HCT116 (cell line): ENCODE results near the gene NAGA. TPM values are rescaled to one million over a fixed set of nuclear protein-coding genes. Genes with fewer than 3 reads are reported as not detected.

Experiments used
- ATAC-seq: fragments of 200-7000 bp; cut with Tn5 transposase; 2 replicates; pipeline ENCODE4 v1.9.1; 2020; ENCODE audit warnings: mild to moderate bottlenecking, moderate library complexity
- BruUV-seq: library from RNA; stranded (reverse); fragments of 400-500 nt; replicated peaks from 2 replicates; lab custom pipeline; 2021; lab: Mats Ljungman, UMichigan
- CTCF ChIA-PET: fragments of 300-600 bp; sonication (Branson Sonifier 250); formaldehyde crosslinking; loops from one replicate; lab custom pipeline; 2021; ENCODE audit warnings: antibody characterized with exemption; lab: Charles Lee
- POLR2A ChIA-PET: fragments of 300-600, 350-600 bp; sonication (Branson Sonifier 250); formaldehyde crosslinking; loops from one replicate; lab custom pipeline; 2021; ENCODE audit warnings: antibody characterized with exemption; lab: Charles Lee
- RAD21 ChIA-PET, 2 experiments: fragments of 300-600 bp; sonication (Branson Sonifier 250); formaldehyde crosslinking; loops; one replicate each; lab custom pipeline; 2023; ENCODE audit warnings: low total read pairs in 2 of 2; ENCODE audit not compliant: uncharacterized antibody in 2 of 2, unreplicated experiment in 2 of 2, low non-redundant PET in 1 of 2; lab: Charles Lee
- DNase-seq: peaks from one replicate; pipeline ENCODE4 v3.0.0-alpha.2; 2010; ENCODE audit warnings: low read depth, low spot score
- H2AFZ ChIP-seq: fragments of 200-600 bp; shearing (Covaris generic), sonication (generic); 2 replicates; pipeline ENCODE4 v1.6.1; 2017; ENCODE audit warnings: low read depth, mixed run types, mixed read lengths, antibody characterized with exemption, low read length; ENCODE audit not compliant: poor library complexity, severe bottlenecking
- H3K27ac ChIP-seq: 2 replicates; pipeline ENCODE4 v1.5.1; 2012; ENCODE audit warnings: low read depth, low read length
- H3K27me3 ChIP-seq: fragments of 200-600 bp; sonication (generic); 2 replicates; pipeline ENCODE4 v1.6.1; 2016; ENCODE audit warnings: mixed run types, low read length, mixed read lengths; ENCODE audit not compliant: insufficient read depth
- H3K36me3 ChIP-seq, 2 experiments: fragments of 200-500 bp in 1 of 2; fragments of 200-600 bp in 1 of 2; sonication (Bioruptor generic) in 1 of 2; sonication (generic) in 1 of 2; 2 replicates each; pipeline versions ENCODE4 v1.5.1 to v1.6.1; 2014 to 2016; ENCODE audit warnings: low read length in 2 of 2, inconsistent platforms in 1 of 2, mixed read lengths in 1 of 2, mixed run types in 1 of 2; ENCODE audit not compliant: insufficient read depth in 2 of 2, control insufficient read depth in 1 of 2
- H3K4me1 ChIP-seq, 2 experiments: fragments of 200-600 bp in 1 of 2; sonication (generic) in 1 of 2; 2 replicates each; pipeline versions ENCODE4 v1.5.1 to v1.6.1; 2012 to 2017; ENCODE audit warnings: low read length in 2 of 2, inconsistent platforms in 1 of 2, mild to moderate bottlenecking in 1 of 2, mixed read lengths in 1 of 2, mixed run types in 1 of 2, moderate library complexity in 1 of 2; ENCODE audit not compliant: insufficient read depth in 2 of 2, control insufficient read depth in 1 of 2
- H3K4me2 ChIP-seq: fragments of 200-600 bp; sonication (generic); 2 replicates; pipeline ENCODE4 v1.6.1; 2017; ENCODE audit warnings: mixed run types, low read length, mixed read lengths
- H3K4me3 ChIP-seq, 2 experiments: fragments of 200-600 bp in 1 of 2; sonication (generic) in 1 of 2; replicated peaks in 1 of 2; 2 replicates each; pipeline ENCODE4 v1.5.1; 2011 to 2016; ENCODE audit warnings: low read length in 2 of 2, control low read depth in 1 of 2, low read depth in 1 of 2, mild to moderate bottlenecking in 1 of 2, mixed read lengths in 1 of 2, mixed run types in 1 of 2
- H3K79me2 ChIP-seq: fragments of 200-600 bp; sonication (generic); 2 replicates; pipeline ENCODE4 v1.6.1; 2017; ENCODE audit warnings: mild to moderate bottlenecking, mixed run types, low read length, moderate library complexity, mixed read lengths; ENCODE audit not compliant: insufficient read depth
- H3K9ac ChIP-seq: fragments of 200-600 bp; sonication (generic); 2 replicates; pipeline ENCODE4 v1.6.1; 2016; ENCODE audit warnings: low read length, mixed read lengths
- H3K9me2 ChIP-seq: fragments of 200-600 bp; sonication (generic), shearing (Covaris generic); 2 replicates; pipeline ENCODE4 v1.6.1; 2017; ENCODE audit warnings: mixed run types, mild to moderate bottlenecking, moderate library complexity; ENCODE audit not compliant: insufficient read depth
- H3K9me3 ChIP-seq, 2 experiments: fragments of 200-500 bp in 1 of 2; fragments of 200-600 bp in 1 of 2; sonication (Bioruptor generic) in 1 of 2; sonication (generic) in 1 of 2; 2 replicates each; pipeline ENCODE4 v1.6.1; 2014 to 2017; ENCODE audit warnings: low read length in 2 of 2, mixed read lengths in 2 of 2, inconsistent platforms in 1 of 2, low read depth in 1 of 2, mild to moderate bottlenecking in 1 of 2, mixed run types in 1 of 2, moderate library complexity in 1 of 2; ENCODE audit not compliant: control insufficient read depth in 1 of 2, insufficient read depth in 1 of 2
- H4K20me1 ChIP-seq: fragments of 200-600 bp; sonication (generic), shearing (Covaris generic); 2 replicates; pipeline ENCODE4 v1.6.1; 2017; ENCODE audit warnings: mixed run types, mild to moderate bottlenecking, moderate library complexity; ENCODE audit not compliant: insufficient read depth
- ATF3 ChIP-seq: IDR thresholded peaks from 2 replicates; pipeline ENCODE4 v1.6.1; 2012
- CEBPB ChIP-seq: IDR thresholded peaks from 2 replicates; pipeline ENCODE4 v1.6.1; 2012; ENCODE audit warnings: low read depth
- EZH2 ChIP-seq: fragments of 200-600 bp; sonication (generic); IDR thresholded peaks from 2 replicates; pipeline ENCODE4 v1.6.1; 2017; ENCODE audit warnings: antibody characterized with exemption, mixed run types
- EZH2phosphoT487 ChIP-seq: fragments of 200-600 bp; IDR thresholded peaks from 2 replicates; pipeline ENCODE4 v1.6.1; 2018; ENCODE audit warnings: antibody characterized with exemption, borderline replicate concordance
- FOSL1 ChIP-seq: IDR thresholded peaks from 2 replicates; pipeline ENCODE4 v1.6.1; 2012; ENCODE audit warnings: low read depth
- JUND ChIP-seq: IDR thresholded peaks from 2 replicates; pipeline ENCODE4 v1.6.1; 2012
- MAX ChIP-seq: IDR thresholded peaks from 2 replicates; pipeline ENCODE4 v1.6.1; 2012
- POLR2A ChIP-seq: IDR thresholded peaks from 2 replicates; pipeline ENCODE4 v1.7.0; 2011; ENCODE audit warnings: borderline replicate concordance; ENCODE audit not compliant: insufficient read depth, insufficient read length; ENCODE audit errors: extremely low read depth
- POLR2AphosphoS5 ChIP-seq: IDR thresholded peaks from 2 replicates; pipeline ENCODE4 v1.6.1; 2011; ENCODE audit warnings: mild to moderate bottlenecking, low read depth, low read length, moderate library complexity
- SP1 ChIP-seq: IDR thresholded peaks from 2 replicates; pipeline ENCODE4 v1.6.1; 2012; ENCODE audit warnings: low read depth
- YY1 ChIP-seq: IDR thresholded peaks from 2 replicates; pipeline ENCODE4 v1.6.1; 2011; ENCODE audit warnings: low read length, low read depth, moderate library complexity, mild to moderate bottlenecking; ENCODE audit not compliant: insufficient replicate concordance; ENCODE audit errors: extremely low read depth
- ZFX ChIP-seq: fragments of 450-650 bp; IDR thresholded peaks from 2 replicates; pipeline ENCODE4 v1.6.1; 2017
- intact Hi-C: fragments of 100-400 bp; cut with micrococcal nuclease; formaldehyde crosslinking; loops from 2 replicates; pipeline ENCODE4 v1.10.0; 2022
- total RNA-seq: library from RNA; stranded (reverse); gene quantifications from one replicate; pipeline ENCODE4 v1.2.1, GENCODE V29; 2021; ENCODE audit not compliant: unreplicated experiment
- TF ChIP-seq, protein P1 (sequence below): IDR thresholded peaks from 2 replicates; pipeline ENCODE4 v1.6.1; 2011; ENCODE audit warnings: mild to moderate bottlenecking, low read length, moderate library complexity; ENCODE audit not compliant: insufficient replicate concordance; ENCODE audit errors: extremely low read depth

NAGA gene
- total RNA-seq, 1 experiment from 2014 or later: 21.2 TPM

- BruUV-seq: no TSS peak
- no peak within 1 kb of the TSS; the same call in 1 of the 2 replicates for H3K27ac ChIP-seq
- H2AFZ ChIP-seq: no peak within 1 kb of the TSS
- no peak within 1 kb of the TSS for H3K9ac ChIP-seq
- POLR2A ChIA-PET: no interaction called here
- H3K9me2 ChIP-seq: no peaks in the 10 kb centered on the region
- no peaks in the 10 kb centered on the region for H3K9me3 ChIP-seq
- ATAC-seq (no peak), DNase-seq (no peak)
- CTCF ChIA-PET: no interaction called here
- RAD21 ChIA-PET: no interaction called here
- H3K4me1 ChIP-seq: peaks cover 18 to 27% of the 10 kb centered on the region in 2 experiments
- no peak for TF ChIP-seq EZH2phosphoT487
- TF ChIP-seq POLR2AphosphoS5: no peak
- no peak for TF ChIP-seq YY1
- no peak for TF ChIP-seq ZFX
- no peak for TF ChIP-seq FOSL1
- TF ChIP-seq, protein P1, sequence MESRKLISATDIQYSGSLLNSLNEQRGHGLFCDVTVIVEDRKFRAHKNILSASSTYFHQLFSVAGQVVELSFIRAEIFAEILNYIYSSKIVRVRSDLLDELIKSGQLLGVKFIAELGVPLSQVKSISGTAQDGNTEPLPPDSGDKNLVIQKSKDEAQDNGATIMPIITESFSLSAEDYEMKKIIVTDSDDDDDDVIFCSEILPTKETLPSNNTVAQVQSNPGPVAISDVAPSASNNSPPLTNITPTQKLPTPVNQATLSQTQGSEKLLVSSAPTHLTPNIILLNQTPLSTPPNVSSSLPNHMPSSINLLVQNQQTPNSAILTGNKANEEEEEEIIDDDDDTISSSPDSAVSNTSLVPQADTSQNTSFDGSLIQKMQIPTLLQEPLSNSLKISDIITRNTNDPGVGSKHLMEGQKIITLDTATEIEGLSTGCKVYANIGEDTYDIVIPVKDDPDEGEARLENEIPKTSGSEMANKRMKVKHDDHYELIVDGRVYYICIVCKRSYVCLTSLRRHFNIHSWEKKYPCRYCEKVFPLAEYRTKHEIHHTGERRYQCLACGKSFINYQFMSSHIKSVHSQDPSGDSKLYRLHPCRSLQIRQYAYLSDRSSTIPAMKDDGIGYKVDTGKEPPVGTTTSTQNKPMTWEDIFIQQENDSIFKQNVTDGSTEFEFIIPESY: no peak
- TF ChIP-seq SP1: no peak
- TF ChIP-seq JUND: no peak
- TF ChIP-seq EZH2: no peak
- TF ChIP-seq MAX: no peak
- TF ChIP-seq POLR2A: no peak
- no peak for TF ChIP-seq CEBPB
- TF ChIP-seq ATF3: no peak
- no peaks in the 10 kb centered on the region for H4K20me1 ChIP-seq
- H3K36me3 ChIP-seq: no peaks in the 10 kb centered on the region
- no peaks in the 10 kb centered on the region for H3K27me3 ChIP-seq
- no peak within 1 kb of the TSS for H3K4me2 ChIP-seq
- H3K4me3 ChIP-seq: no peak within 1 kb of the TSS
- H3K79me2 ChIP-seq: no peaks in the 10 kb centered on the region
- intact Hi-C loops: no loop called here
Observed at GRCh38 chr22:42074132-42074811, 3.7 kb upstream of the NAGA start, which contains the start of gene PHETA2. Gene PHETA2, plus strand, starts transcription at chr22:42074248. Its CDS starts 3,046 bp downstream, at chr22:42077294.
